Lung (tissue), 12 donors: ENCODE results near the gene CD4. TPM values are rescaled to one million over a fixed set of nuclear protein-coding genes. Genes with fewer than 3 reads are reported as not detected.

Source experiments
- ATAC-seq: fragments of 200-7000 bp; cut with Tn5 transposase; one replicate; pipeline ENCODE4 v1.9.1; 2020; ENCODE audit warnings: moderate number of reproducible peaks; ENCODE audit not compliant: insufficient read depth, low FRiP score
- DNase-seq, 3 donors: peaks; one replicate each; pipeline ENCODE4 v3.0.0-alpha.2; 2013 to 2017
- H3K27ac ChIP-seq, 2 donors: one replicate each; pipeline ENCODE4 v1.5.1; 2013; ENCODE audit warnings: mild to moderate bottlenecking in 2 of 2, moderate library complexity in 2 of 2, control low read depth in 1 of 2, inconsistent platforms in 1 of 2, low read depth in 1 of 2, low read length in 1 of 2
- H3K27me3 ChIP-seq, 3 donors: one replicate each; pipeline ENCODE4 v1.5.1; 2013; ENCODE audit warnings: low read length in 2 of 3; ENCODE audit not compliant: control insufficient read depth in 3 of 3, insufficient read depth in 3 of 3
- H3K36me3 ChIP-seq, 4 donors: one replicate each; pipeline ENCODE4 v1.5.1; 2013; ENCODE audit warnings: low read length in 4 of 4, mild to moderate bottlenecking in 1 of 4, moderate library complexity in 1 of 4; ENCODE audit not compliant: control insufficient read depth in 4 of 4, insufficient read depth in 4 of 4
- H3K4me1 ChIP-seq, 5 donors: one replicate each; pipeline ENCODE4 v1.5.1; 2013; ENCODE audit warnings: low read length in 5 of 5, mild to moderate bottlenecking in 2 of 5, moderate library complexity in 1 of 5; ENCODE audit not compliant: control insufficient read depth in 5 of 5, insufficient read depth in 5 of 5
- H3K4me3 ChIP-seq: one replicate; pipeline ENCODE4 v1.5.1; 2013; ENCODE audit warnings: mild to moderate bottlenecking, control low read depth, moderate library complexity
- H3K9ac ChIP-seq, 2 donors: one replicate each; pipeline ENCODE4 v1.5.1; 2013; ENCODE audit warnings: low read length in 2 of 2, control low read depth in 1 of 2; ENCODE audit not compliant: insufficient read depth in 1 of 2
- H3K9me3 ChIP-seq, 4 donors: one replicate each; pipeline ENCODE4 v1.5.1; 2013; ENCODE audit warnings: low read length in 3 of 4, mild to moderate bottlenecking in 1 of 4, moderate library complexity in 1 of 4; ENCODE audit not compliant: control insufficient read depth in 4 of 4, insufficient read depth in 3 of 4
- WGBS, 2 donors: extraction: QIAGEN DNeasy Blood & Tissue Kit; methylation state at CpG; one replicate each; pipeline ENCODE4 v1.1.7; 2013; 5-methylcytosine and 5-hydroxymethylcytosine counted together
- polyA plus RNA-seq, 2 donors: library from polyadenylated mRNA; stranded (reverse); fragments of 200-250 nt; gene quantifications; one replicate each; pipeline ENCODE4 v1.2.1, GENCODE V29; 2013
- total RNA-seq, 2 donors: library from RNA; depleted of rRNA in 1 of 2; stranded (reverse); fragments of >200 nt in 1 of 2; gene quantifications; one replicate each; pipeline ENCODE4 v1.2.1, GENCODE V29; 2014 to 2021
- TF ChIP-seq, protein P1 (sequence below): IDR thresholded peaks from 2 replicates; pipeline ENCODE4 v1.5.1; 2012; ENCODE audit warnings: mild to moderate bottlenecking; ENCODE audit errors: control extremely low read depth, extremely low read depth
- donor health status: control.
- donor health status: control.
- donor health status: Bipolar disorder and iron deficiency.
- donor health status: healthy.
- donor health status: DM: yes; HTN: yes; CAD: no.

CD4 gene
- total and polyA plus RNA-seq, 4 donors = 20.6 to 83.7 (median 53.0) TPM

DNA sequence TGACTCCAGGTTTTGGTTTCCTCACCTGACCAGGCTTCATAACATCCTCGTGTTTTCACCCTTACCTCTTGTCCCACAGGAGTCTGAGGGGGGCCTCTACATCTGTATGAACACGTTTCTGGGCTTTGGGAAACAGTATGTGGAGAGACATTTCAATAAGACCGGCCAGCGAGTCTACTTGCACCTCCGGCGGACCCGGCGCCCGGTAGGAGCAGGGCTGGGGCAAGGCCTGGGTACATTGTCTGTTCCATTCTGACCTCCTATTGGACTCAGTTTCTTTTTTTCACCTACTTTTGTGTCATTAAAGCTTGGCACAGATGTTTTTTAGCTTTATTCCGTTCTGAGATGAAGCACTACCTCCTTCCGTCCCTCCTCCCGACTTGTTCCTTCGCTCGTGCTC lies 66.0 kb downstream of the CD4 start:
- no peak for DNase-seq
- 92 to 93% methylated on average over 14 of the region's 14 CpGs for WGBS, 2 donors

DNA sequence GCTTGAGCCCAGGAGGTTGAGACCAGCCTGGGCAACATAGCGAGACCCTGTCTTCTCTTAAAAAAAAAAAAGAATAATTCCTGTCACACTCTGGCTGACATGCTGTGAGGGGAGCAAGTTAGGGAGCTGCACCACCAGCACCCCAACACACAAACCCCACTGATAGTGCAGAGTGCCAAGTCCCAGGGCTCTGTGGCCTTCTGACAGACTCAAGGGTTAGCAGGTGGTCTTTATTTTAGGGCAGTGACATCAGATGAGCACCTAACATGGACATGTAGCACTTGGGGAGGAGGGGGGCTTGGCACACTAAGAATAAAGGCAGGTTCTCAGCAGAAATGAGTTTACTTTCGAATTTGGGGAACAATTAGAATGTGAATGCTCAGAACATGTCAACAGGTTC lies 69.5 kb downstream of the CD4 start:
- Histone ChIP-seq H3K27ac (no peak overlapping the region), H3K4me3 (no peak overlapping the region), H3K27me3 (no peaks in the 10 kb centered on the region), H3K4me1 (no peaks in the 10 kb centered on the region), H3K9me3 (no peaks in the 10 kb centered on the region), H3K36me3 (peaks cover 29 to 56% (median 51%) of the 10 kb centered on the region in 4 donors), H3K9ac (no peak overlapping the region)
- DNase-seq = no peak
- WGBS, 2 donors = 93 to 97% methylated on average over 2 of the region's 2 CpGs
- TF ChIP-seq, protein P1, sequence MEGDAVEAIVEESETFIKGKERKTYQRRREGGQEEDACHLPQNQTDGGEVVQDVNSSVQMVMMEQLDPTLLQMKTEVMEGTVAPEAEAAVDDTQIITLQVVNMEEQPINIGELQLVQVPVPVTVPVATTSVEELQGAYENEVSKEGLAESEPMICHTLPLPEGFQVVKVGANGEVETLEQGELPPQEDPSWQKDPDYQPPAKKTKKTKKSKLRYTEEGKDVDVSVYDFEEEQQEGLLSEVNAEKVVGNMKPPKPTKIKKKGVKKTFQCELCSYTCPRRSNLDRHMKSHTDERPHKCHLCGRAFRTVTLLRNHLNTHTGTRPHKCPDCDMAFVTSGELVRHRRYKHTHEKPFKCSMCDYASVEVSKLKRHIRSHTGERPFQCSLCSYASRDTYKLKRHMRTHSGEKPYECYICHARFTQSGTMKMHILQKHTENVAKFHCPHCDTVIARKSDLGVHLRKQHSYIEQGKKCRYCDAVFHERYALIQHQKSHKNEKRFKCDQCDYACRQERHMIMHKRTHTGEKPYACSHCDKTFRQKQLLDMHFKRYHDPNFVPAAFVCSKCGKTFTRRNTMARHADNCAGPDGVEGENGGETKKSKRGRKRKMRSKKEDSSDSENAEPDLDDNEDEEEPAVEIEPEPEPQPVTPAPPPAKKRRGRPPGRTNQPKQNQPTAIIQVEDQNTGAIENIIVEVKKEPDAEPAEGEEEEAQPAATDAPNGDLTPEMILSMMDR = no peak
- ATAC-seq = no peak

More for the DNA sequence above, 66.0 kb downstream of the CD4 start:
- Histone ChIP-seq H3K4me1 (peaks cover 0 to 17% (median 7%) of the 10 kb centered on the region in 5 donors), H3K9ac (no peak overlapping the region), H3K27ac (no peak overlapping the region), H3K9me3 (no peaks in the 10 kb centered on the region), H3K36me3 (peaks cover 23 to 41% (median 31%) of the 10 kb centered on the region in 4 donors), H3K27me3 (no peaks in the 10 kb centered on the region), H3K4me3 (no peak overlapping the region)
- ATAC-seq = no peak
- TF ChIP-seq, protein P1 = no peak

DNA sequence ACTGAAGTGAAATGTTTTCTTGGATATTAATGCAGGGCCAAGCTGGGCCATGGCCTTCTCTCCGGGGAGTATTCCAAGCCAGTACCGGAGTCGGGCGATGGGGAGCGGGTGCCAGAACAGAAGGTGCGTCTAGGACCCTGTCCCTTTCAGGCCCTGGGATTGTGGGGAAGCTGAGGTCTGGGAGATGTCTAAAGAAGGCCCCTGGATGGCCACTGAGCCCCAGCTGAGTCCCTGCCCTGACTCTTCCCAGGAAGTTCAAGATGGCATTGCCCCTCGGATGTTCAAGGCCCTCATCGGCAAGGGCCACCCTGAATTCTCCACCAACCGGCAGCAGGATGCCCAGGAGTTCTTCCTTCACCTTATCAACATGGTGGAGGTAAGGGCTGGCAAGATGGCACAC lies 70.8 kb downstream of the CD4 start:
- 97 to 99% methylated on average over 9 of the region's 9 CpGs for WGBS, 2 donors
- no peaks in the 10 kb centered on the region for H3K27me3 ChIP-seq
- TF ChIP-seq, protein P1 = no peak
- H3K9me3 ChIP-seq = no peaks in the 10 kb centered on the region
- H3K4me3 ChIP-seq = no peak overlapping the region
- H3K9ac ChIP-seq = no peak overlapping the region
- H3K36me3 ChIP-seq = peaks cover 31 to 62% (median 54%) of the 10 kb centered on the region in 4 donors
- DNase-seq = no peak
- no peak for ATAC-seq
- no peaks in the 10 kb centered on the region for H3K4me1 ChIP-seq
- no peak overlapping the region for H3K27ac ChIP-seq

DNA sequence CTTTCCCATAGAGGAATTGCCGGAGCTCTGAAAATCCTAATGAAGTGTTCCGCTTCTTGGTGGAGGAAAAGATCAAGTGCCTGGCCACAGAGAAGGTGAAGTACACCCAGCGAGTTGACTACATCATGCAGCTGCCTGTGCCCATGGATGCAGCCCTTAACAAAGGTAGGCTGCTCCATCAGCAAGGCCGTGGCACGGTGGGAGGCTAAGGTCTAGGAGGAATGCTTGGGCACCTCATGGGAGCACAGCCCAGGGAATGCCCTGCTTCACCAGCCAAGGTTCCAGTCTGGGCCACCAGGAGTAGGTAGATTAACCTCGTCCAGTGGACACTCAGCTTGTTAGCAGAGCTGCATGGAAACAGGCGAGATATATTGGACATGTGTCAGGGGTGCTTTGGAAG lies 71.6 kb downstream of the CD4 start:
- Histone ChIP-seq H3K4me1 (no peaks in the 10 kb centered on the region), H3K9me3 (no peaks in the 10 kb centered on the region), H3K27me3 (no peaks in the 10 kb centered on the region), H3K27ac (no peak overlapping the region), H3K36me3 (peaks cover 29 to 62% (median 52%) of the 10 kb centered on the region in 4 donors), H3K9ac (no peak overlapping the region), H3K4me3 (no peak overlapping the region)
- DNase-seq (no peak), ATAC-seq (no peak)
- TF ChIP-seq, protein P1 = no peak
- WGBS, 2 donors = 97 to 98% methylated on average over 7 of the region's 7 CpGs
